Measurements from ENCODE around the gene TCEAL4.

The TCEAL4 gene

GRCh38 chrX:103615781-103616371 lies 30.6 kb downstream of the TCEAL4 start:
- Histone ChIP-seq H2AFZ (ENCODE audit: low read depth) (no peak overlapping the region), H3K79me2 (ENCODE audit: insufficient read depth, low read depth) (no peaks in the 10 kb centered on the region), H3K27ac (no peak overlapping the region), H3K27me3 (ENCODE audit: insufficient read depth, low read depth) (no peaks in the 10 kb centered on the region), H3K4me1 (ENCODE audit: low read depth, poor library complexity, severe bottlenecking) (no peaks in the 10 kb centered on the region), H3K4me2 (no peak overlapping the region), H4K20me1 (ENCODE audit: insufficient read depth) (no peaks in the 10 kb centered on the region), H3K4me3 (IDR thresholded peaks at IDR 0.05; ENCODE audit: insufficient read depth, low read depth, low read length) (no peak overlapping the region), H3K36me3 (ENCODE audit: insufficient read depth) (no peaks in the 10 kb centered on the region), H3K9ac (no peak overlapping the region)
- TF ChIP-seq, protein P1, sequence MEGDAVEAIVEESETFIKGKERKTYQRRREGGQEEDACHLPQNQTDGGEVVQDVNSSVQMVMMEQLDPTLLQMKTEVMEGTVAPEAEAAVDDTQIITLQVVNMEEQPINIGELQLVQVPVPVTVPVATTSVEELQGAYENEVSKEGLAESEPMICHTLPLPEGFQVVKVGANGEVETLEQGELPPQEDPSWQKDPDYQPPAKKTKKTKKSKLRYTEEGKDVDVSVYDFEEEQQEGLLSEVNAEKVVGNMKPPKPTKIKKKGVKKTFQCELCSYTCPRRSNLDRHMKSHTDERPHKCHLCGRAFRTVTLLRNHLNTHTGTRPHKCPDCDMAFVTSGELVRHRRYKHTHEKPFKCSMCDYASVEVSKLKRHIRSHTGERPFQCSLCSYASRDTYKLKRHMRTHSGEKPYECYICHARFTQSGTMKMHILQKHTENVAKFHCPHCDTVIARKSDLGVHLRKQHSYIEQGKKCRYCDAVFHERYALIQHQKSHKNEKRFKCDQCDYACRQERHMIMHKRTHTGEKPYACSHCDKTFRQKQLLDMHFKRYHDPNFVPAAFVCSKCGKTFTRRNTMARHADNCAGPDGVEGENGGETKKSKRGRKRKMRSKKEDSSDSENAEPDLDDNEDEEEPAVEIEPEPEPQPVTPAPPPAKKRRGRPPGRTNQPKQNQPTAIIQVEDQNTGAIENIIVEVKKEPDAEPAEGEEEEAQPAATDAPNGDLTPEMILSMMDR (conservative IDR thresholded peaks at IDR 0.05; ENCODE audit: low read depth, low read length) = no peak

- Histone ChIP-seq H3K27ac (no peak overlapping the region), H3K36me3 (ENCODE audit: insufficient read depth) (no peaks in the 10 kb centered on the region), H3K4me3 (IDR thresholded peaks at IDR 0.05; ENCODE audit: insufficient read depth, low read depth, low read length) (no peak overlapping the region), H4K20me1 (ENCODE audit: insufficient read depth) (no peaks in the 10 kb centered on the region), H3K79me2 (ENCODE audit: insufficient read depth, low read depth) (no peaks in the 10 kb centered on the region), H3K9ac (no peak overlapping the region), H3K4me1 (ENCODE audit: low read depth, poor library complexity, severe bottlenecking) (no peaks in the 10 kb centered on the region), H3K4me2 (no peak overlapping the region), H3K27me3 (ENCODE audit: insufficient read depth, low read depth) (no peaks in the 10 kb centered on the region), H2AFZ (ENCODE audit: low read depth) (no peak overlapping the region)
- TF ChIP-seq, protein P1 (conservative IDR thresholded peaks at IDR 0.05; ENCODE audit: low read depth, low read length) = no peak
Measured at GRCh38 chrX:103616676-103617186, 31.4 kb downstream of the TCEAL4 start.

GRCh38 chrX:103624111-103624510 lies 38.8 kb downstream of the TCEAL4 start:
- H4K20me1 ChIP-seq (ENCODE audit: insufficient read depth) = no peaks in the 10 kb centered on the region
- H2AFZ ChIP-seq (ENCODE audit: low read depth) = no peak overlapping the region
- TF ChIP-seq, protein P1 (conservative IDR thresholded peaks at IDR 0.05; ENCODE audit: low read depth, low read length) = no peak
- no peak overlapping the region for H3K27ac ChIP-seq
- H3K36me3 ChIP-seq (ENCODE audit: insufficient read depth) = no peaks in the 10 kb centered on the region
- peaks cover 4% of the 10 kb centered on the region for H3K4me1 ChIP-seq (ENCODE audit: low read depth, poor library complexity, severe bottlenecking)
- no peak overlapping the region for H3K4me2 ChIP-seq
- H3K79me2 ChIP-seq (ENCODE audit: insufficient read depth, low read depth) = no peaks in the 10 kb centered on the region
- no peak overlapping the region for H3K4me3 ChIP-seq (IDR thresholded peaks at IDR 0.05; ENCODE audit: insufficient read depth, low read depth, low read length)
- H3K9ac ChIP-seq = no peak overlapping the region
- no peaks in the 10 kb centered on the region for H3K27me3 ChIP-seq (ENCODE audit: insufficient read depth, low read depth)

GRCh38 chrX:103626855-103627254 lies 41.5 kb downstream of the TCEAL4 start:
- Histone ChIP-seq H3K9ac (no peak overlapping the region), H3K4me1 (ENCODE audit: low read depth, poor library complexity, severe bottlenecking) (peaks cover 4% of the 10 kb centered on the region), H3K27me3 (ENCODE audit: insufficient read depth, low read depth) (no peaks in the 10 kb centered on the region), H3K4me2 (no peak overlapping the region), H4K20me1 (ENCODE audit: insufficient read depth) (no peaks in the 10 kb centered on the region), H3K4me3 (IDR thresholded peaks at IDR 0.05; ENCODE audit: insufficient read depth, low read depth, low read length) (no peak overlapping the region), H3K79me2 (ENCODE audit: insufficient read depth, low read depth) (no peaks in the 10 kb centered on the region), H2AFZ (ENCODE audit: low read depth) (no peak overlapping the region), H3K27ac (no peak overlapping the region), H3K36me3 (ENCODE audit: insufficient read depth) (no peaks in the 10 kb centered on the region)
- TF ChIP-seq, protein P1 (conservative IDR thresholded peaks at IDR 0.05; ENCODE audit: low read depth, low read length) = no peak

All from KMS-11 (cell line).